Testis (tissue), 2 donors: Measurements from ENCODE around the gene RTN4IP1.

ENCODE experiments used
- CTCF ChIP-seq, 3 experiments: fragments of 450-650 bp in 2 of 3; fragments of 200-600 bp in 1 of 3; sonication (generic) in 1 of 3; IDR thresholded peaks; one replicate each; pipeline ENCODE4 v1.5.1; 2016 to 2019; ENCODE audit warnings: antibody characterized with exemption in 3 of 3, mild to moderate bottlenecking in 2 of 3, moderate library complexity in 1 of 3
- POLR2A ChIP-seq: fragments of 450-650 bp; IDR thresholded peaks from one replicate; pipeline ENCODE4 v1.6.1; 2017; ENCODE audit warnings: antibody characterized with exemption, mild to moderate bottlenecking, moderate library complexity

GRCh38 chr6:106538145-106538544 lies 91.2 kb downstream of the RTN4IP1 start:
- TF ChIP-seq POLR2A (no peak), CTCF (IDR thresholded peaks at IDR 0.05) (no peak)
